ENCODE results near the gene RAD51B.

RAD51B gene

DNA sequence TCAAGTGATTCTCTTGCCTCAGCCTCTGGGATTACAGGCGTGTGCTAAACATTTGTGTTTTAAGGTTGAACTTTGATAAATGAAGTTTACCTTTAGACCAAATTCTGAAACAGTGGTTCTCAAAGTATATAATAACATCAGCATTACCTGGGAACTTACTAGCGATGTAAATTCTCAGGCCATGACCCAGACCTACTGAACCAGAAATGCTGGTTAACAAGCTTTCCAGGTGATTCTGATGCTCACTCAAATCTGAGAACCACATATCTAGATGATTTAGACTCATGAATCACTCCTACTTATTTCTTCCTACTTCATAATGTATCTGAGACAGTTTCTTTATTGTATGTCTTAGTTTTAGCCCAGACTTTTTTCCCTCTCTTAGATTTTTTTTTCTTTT lies 43.6 kb downstream of the RAD51B start:
- peak; percentile 6 for DNase-seq (ENCODE audit: low spot score)
- TF ChIP-seq, protein P1, sequence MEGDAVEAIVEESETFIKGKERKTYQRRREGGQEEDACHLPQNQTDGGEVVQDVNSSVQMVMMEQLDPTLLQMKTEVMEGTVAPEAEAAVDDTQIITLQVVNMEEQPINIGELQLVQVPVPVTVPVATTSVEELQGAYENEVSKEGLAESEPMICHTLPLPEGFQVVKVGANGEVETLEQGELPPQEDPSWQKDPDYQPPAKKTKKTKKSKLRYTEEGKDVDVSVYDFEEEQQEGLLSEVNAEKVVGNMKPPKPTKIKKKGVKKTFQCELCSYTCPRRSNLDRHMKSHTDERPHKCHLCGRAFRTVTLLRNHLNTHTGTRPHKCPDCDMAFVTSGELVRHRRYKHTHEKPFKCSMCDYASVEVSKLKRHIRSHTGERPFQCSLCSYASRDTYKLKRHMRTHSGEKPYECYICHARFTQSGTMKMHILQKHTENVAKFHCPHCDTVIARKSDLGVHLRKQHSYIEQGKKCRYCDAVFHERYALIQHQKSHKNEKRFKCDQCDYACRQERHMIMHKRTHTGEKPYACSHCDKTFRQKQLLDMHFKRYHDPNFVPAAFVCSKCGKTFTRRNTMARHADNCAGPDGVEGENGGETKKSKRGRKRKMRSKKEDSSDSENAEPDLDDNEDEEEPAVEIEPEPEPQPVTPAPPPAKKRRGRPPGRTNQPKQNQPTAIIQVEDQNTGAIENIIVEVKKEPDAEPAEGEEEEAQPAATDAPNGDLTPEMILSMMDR (conservative IDR thresholded peaks at IDR 0.05; ENCODE audit: low read depth) = no peak
- CTCF ChIA-PET = no interaction called here
- no peak overlapping the region for H3K27ac ChIP-seq
- POLR2A ChIA-PET (ENCODE audit: low non-redundant PET) = no interaction called here

DNA sequence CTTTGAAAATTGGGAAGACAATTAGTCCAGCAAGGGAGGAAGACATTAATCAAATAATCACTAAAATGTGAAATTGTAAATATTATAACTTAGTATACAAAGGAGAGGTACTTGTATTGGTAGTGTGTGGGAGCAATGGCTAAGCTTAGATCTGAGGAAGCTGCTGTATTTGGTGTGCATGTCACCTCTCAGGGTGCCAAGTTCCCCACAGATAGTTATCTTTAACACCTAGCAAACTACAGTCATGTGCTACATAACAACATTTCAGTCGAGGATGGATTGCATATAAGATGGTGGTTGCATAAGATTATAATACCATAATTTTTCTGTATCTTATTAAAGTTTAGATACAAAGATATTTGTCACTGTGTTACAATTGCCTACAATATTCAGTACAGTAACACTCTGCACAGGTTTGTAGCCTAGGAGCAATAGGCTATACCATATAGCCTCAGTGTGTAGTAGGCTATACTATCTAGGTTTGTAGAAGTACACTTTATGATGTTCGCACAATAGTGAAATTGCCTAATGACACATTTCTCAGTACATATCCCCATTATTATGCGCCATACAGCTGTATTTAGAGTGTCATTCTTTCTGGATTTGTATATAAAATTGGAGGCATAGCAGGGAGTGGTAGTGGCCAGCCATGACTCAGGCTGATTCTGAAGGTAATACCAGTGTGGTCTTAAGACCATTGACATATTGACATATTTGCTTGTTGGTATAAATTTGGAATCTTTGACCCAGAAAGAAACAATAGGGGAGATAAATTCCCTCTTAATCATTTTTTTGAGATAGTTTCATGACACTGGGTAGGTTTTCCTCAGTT lies 55.8 kb downstream of the RAD51B start:
- H3K27ac ChIP-seq = no peak overlapping the region
- CTCF ChIA-PET = interaction anchor here (0.7 kb wide), 1 partner anchor 7 kb away, joined by 4 read pairs; no protein-coding TSS in a partner anchor
- DNase-seq (ENCODE audit: low spot score) = no peak
- POLR2A ChIA-PET (ENCODE audit: low non-redundant PET) = no interaction called here
- TF ChIP-seq, protein P1 (conservative IDR thresholded peaks at IDR 0.05; ENCODE audit: low read depth) = no peak

DNA sequence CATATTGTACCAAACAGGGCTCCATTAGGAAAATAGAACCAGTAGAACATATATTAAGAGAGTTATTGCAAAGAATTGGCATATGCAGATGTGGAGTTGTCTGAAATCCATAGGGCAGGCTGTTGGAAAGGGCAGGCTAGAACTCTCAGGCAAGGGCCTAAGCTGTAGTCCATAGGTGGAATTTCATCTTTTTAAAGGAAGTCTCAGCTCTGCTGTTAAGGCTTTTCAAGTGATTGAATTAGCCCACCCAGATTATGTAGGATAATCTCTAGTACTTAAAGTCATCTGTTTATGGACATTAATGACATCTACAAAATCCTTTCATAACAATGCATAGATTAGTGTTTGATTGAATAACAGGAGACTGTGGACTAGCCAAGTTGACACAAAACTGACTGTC lies 59.4 kb downstream of the RAD51B start:
- ChIA-PET POLR2A (ENCODE audit: low non-redundant PET) (no interaction called here), CTCF (interaction anchor here (0.6 kb wide), 1 partner anchor 167 kb away, joined by 4 read pairs; no protein-coding TSS in a partner anchor)
- H3K27ac ChIP-seq = no peak overlapping the region
- TF ChIP-seq, protein P1 (conservative IDR thresholded peaks at IDR 0.05; ENCODE audit: low read depth) = no peak
- no peak for DNase-seq (ENCODE audit: low spot score)

DNA sequence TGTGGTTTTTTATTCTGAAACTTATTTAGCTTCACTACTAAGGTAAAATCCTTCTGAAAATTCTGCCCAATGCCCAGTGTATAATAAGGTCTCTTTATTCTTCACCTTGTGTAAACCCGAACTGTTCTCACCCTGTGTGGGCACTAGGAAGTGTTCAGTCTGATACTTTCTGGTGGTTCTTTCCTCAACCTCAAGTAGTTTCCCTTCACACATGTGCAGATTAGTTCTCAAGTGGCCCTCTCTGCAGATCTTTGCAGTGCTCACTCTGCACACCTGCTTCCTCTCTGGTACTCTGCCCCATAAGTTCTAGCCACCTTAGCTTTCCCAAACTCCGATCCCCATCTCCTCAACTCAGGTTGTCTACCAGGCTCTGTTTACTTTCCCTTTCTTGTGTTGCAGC lies 61.6 kb downstream of the RAD51B start:
- no peak overlapping the region for H3K27ac ChIP-seq
- DNase-seq (ENCODE audit: low spot score) = no peak
- POLR2A ChIA-PET (ENCODE audit: low non-redundant PET) = no interaction called here
- TF ChIP-seq, protein P1 (conservative IDR thresholded peaks at IDR 0.05; ENCODE audit: low read depth) = no peak
- CTCF ChIA-PET = interaction anchor here (0.6 kb wide), 1 partner anchor 224 kb away, joined by 3 read pairs; no protein-coding TSS in a partner anchor

DNA sequence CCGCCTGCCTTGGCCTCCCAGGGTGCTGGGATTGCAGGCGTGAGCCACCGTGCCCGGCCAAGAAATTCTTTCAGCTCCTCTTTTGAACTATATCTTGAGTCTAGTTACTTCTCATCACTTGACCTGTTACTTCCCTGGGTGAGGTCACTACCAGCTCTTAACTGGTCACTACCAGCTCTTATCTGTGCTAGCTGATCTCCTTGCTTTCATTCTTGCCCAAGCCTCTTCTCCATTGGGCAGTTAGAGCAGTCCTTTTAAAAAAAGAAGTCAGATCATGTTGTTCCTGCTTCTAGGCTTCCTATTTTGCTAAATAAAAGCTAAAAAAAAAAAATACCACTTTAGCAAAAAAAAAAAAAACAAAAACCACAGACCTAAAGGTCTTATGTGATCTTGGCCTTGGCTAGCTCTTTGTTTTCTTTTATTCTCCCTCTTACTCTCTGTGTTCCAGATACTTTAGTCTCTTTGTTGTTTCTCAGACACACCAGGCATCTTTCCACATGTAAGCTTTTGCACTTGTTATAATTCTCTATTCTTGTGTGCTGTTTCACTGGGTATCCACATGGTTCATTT lies 63.5 kb downstream of the RAD51B start:
- CTCF ChIA-PET = interaction anchor here (0.5 to 0.9 kb wide), 3 partner anchors 8 to 188 kb away, joined by 3 to 4 read pairs (median 4); no protein-coding TSS in a partner anchor

DNA sequence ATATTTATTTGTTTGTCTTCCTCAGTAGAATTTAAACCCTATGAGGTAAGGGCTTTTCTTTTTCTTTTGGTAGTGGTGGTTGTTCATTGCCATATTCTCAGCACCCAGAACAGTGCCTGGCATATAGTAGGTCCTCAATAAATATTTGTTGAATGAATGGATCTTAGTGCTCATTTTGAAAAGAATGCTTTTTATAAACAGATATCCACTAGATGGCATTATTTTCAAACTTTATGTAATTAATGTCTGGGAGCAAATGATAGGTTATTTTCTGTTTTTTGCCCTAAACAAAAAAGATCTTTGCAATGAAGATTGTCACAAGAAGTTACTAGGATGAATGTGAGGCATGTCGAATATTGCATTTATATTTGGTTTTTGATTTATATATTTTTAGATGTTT lies 64.1 kb downstream of the RAD51B start:
- ChIA-PET POLR2A (ENCODE audit: low non-redundant PET) (no interaction called here), CTCF (interaction anchor here (0.8 kb wide), 1 partner anchor 958 kb away, joined by 4 read pairs; no protein-coding TSS in a partner anchor)
- peak; percentile 8 for DNase-seq (ENCODE audit: low spot score)
- no peak overlapping the region for H3K27ac ChIP-seq
- TF ChIP-seq, protein P1 (conservative IDR thresholded peaks at IDR 0.05; ENCODE audit: low read depth) = no peak

More for the DNA sequence above, 63.5 kb downstream of the RAD51B start:
- TF ChIP-seq, protein P1 (conservative IDR thresholded peaks at IDR 0.05; ENCODE audit: low read depth) = no peak
- POLR2A ChIA-PET (ENCODE audit: low non-redundant PET) = no interaction called here
- DNase-seq (ENCODE audit: low spot score) = no peak
- no peak overlapping the region for H3K27ac ChIP-seq

All from RWPE1 (cell line).